GM08714 (cell line): ENCODE measurements around the gene CHMP2A.
A peak's percentile ranks its signal among the peaks of the same experiment; 100 is the strongest.
"Not testable (repeated sequence)": the region's sequence is repeated elsewhere in the genome, so short reads cannot be mapped to it uniquely, and the experiment has no call there.

ENCODE experiments used
- H3K4me3 ChIP-seq: fragments of 200-500 bp; sonication (Bioruptor generic); 2 replicates; pipeline ENCODE4 v1.5.1; 2014; ENCODE audit warnings: mild to moderate bottlenecking, low read length, inconsistent platforms
- ZNF274 ChIP-seq: IDR thresholded peaks from 2 replicates; pipeline ENCODE4 v1.6.1; 2012; ENCODE audit warnings: mild to moderate bottlenecking, low read depth, low read length

CHMP2A gene

GRCh38 chr19:58554494-58555368 lies at the start of gene CHMP2A:
Gene CHMP2A (minus strand): TSS chr19:58555105. CDS start chr19:58554212, 893 bp downstream.
- peak within 1 kb of the TSS; percentile 78 for H3K4me3 ChIP-seq
- TF ChIP-seq ZNF274, result no peak

- TF ChIP-seq ZNF274, result no peak
- no peak overlapping the region for H3K4me3 ChIP-seq
Measured at GRCh38 chr19:58586133-58586765, 31.3 kb upstream of the CHMP2A start.

- TF ChIP-seq ZNF274, result no peak
- no peak overlapping the region for H3K4me3 ChIP-seq
Measured at GRCh38 chr19:58585442-58586132, 30.7 kb upstream of the CHMP2A start.

GRCh38 chr19:58584498-58585441 lies 29.9 kb upstream of the CHMP2A start:
- no peak overlapping the region for H3K4me3 ChIP-seq
- no peak for TF ChIP-seq ZNF274

GRCh38 chr19:58582985-58583384 lies 28.1 kb upstream of the CHMP2A start:
- no peak overlapping the region for H3K4me3 ChIP-seq
- no peak for TF ChIP-seq ZNF274

GRCh38 chr19:58581227-58582141 lies 26.6 kb upstream of the CHMP2A start:
- TF ChIP-seq ZNF274, result no peak
- no peak overlapping the region for H3K4me3 ChIP-seq

- no peak for TF ChIP-seq ZNF274
- H3K4me3 ChIP-seq, result no peak overlapping the region
Measured at GRCh38 chr19:58579473-58580142, 24.7 kb upstream of the CHMP2A start.

GRCh38 chr19:58578012-58578925 lies 23.4 kb upstream of the CHMP2A start:
- no peak for TF ChIP-seq ZNF274
- H3K4me3 ChIP-seq, result no peak overlapping the region

GRCh38 chr19:58577581-58577980 lies 22.7 kb upstream of the CHMP2A start:
- H3K4me3 ChIP-seq, result not testable (repeated sequence)

- peak overlapping the region; percentile 76 for H3K4me3 ChIP-seq
- no peak for TF ChIP-seq ZNF274
Measured at GRCh38 chr19:58575183-58576041, 20.5 kb upstream of the CHMP2A start.
